ENCODE results near the gene TSPAN31.

GRCh38 chr12:57737467-57738460, 7.1 kb upstream of the TSPAN31 start:
- TF ChIP-seq PATZ1 (CRISPR knock-in tag; IDR thresholded peaks at IDR 0.05; ENCODE audit: borderline replicate concordance) (no peak), RARB (CRISPR knock-in tag; IDR thresholded peaks at IDR 0.05) (no peak), CREB5 (CRISPR knock-in tag; IDR thresholded peaks at IDR 0.05; ENCODE audit: low read depth) (no peak)

Measured in SK-N-SH treated with all-trans-retinoic acid at 6 μM for 48 hours (cell line).